Endothelial cell of umbilical vein (primary cell): Measurements from ENCODE around the gene JSRP1. TPM values are rescaled to one million over a fixed set of nuclear protein-coding genes. Genes with fewer than 3 reads are reported as not detected.

Experiments
- BruUV-seq: library from RNA; stranded (reverse); fragments of 400-500 nt; replicated peaks from 2 replicates; lab custom pipeline; 2021; lab: Mats Ljungman, UMichigan
- CTCF ChIA-PET: fragments of 300-600, 350-600 bp; sonication (Branson Sonifier 250); formaldehyde crosslinking; loops from one replicate; lab custom pipeline; 2021; ENCODE audit warnings: antibody characterized with exemption, inconsistent platforms; lab: Charles Lee
- POLR2A ChIA-PET: fragments of 300-600, 350-600 bp; sonication (Branson Sonifier 250); formaldehyde crosslinking; loops from one replicate; lab custom pipeline; 2021; ENCODE audit warnings: antibody characterized with exemption, inconsistent platforms; lab: Charles Lee
- DNase-seq: peaks from one replicate; pipeline ENCODE4 v3.0.0-alpha.2; 2011; ENCODE audit warnings: low read depth, low spot score
- FAIRE-seq: peaks from 2 replicates; lab custom pipeline; 2011; peaks lifted over from hg19 to GRCh38; lab: Jason Lieb, UNC
- H2AFZ ChIP-seq: 2 replicates; pipeline ENCODE4 v1.6.0; 2012; ENCODE audit warnings: low read depth, low read length, control low read depth, inconsistent platforms
- H3K27ac ChIP-seq: 2 replicates; pipeline ENCODE4 v1.5.1; 2011; ENCODE audit warnings: low read depth, mild to moderate bottlenecking, control low read depth, low read length, moderate library complexity; ENCODE audit not compliant: insufficient read depth
- H3K27me3 ChIP-seq, 2 experiments: 2 replicates each; pipeline versions ENCODE4 v1.6.0 to v1.6.1; 2011; ENCODE audit warnings: low read length in 2 of 2, mixed read lengths in 1 of 2; ENCODE audit not compliant: control insufficient read depth in 2 of 2, insufficient read depth in 2 of 2
- H3K36me3 ChIP-seq, 2 experiments: 2 replicates in 1 of 2; 3 replicates in 1 of 2; pipeline ENCODE4 v1.5.1; 2011; ENCODE audit warnings: low read length in 2 of 2, mild to moderate bottlenecking in 1 of 2, moderate library complexity in 1 of 2; ENCODE audit not compliant: control insufficient read depth in 2 of 2, insufficient read depth in 2 of 2; ENCODE audit errors: extremely low read depth in 1 of 2
- H3K4me1 ChIP-seq: 3 replicates; pipeline ENCODE4 v1.5.1; 2011; ENCODE audit warnings: mild to moderate bottlenecking, low read length; ENCODE audit not compliant: control insufficient read depth, insufficient read depth; ENCODE audit errors: extremely low read depth
- H3K4me2 ChIP-seq: 2 replicates; pipeline ENCODE4 v1.6.1; 2011; ENCODE audit warnings: low read length, control low read depth, mixed read lengths; ENCODE audit not compliant: insufficient read depth
- H3K4me3 ChIP-seq, 3 experiments: fragments of 200-600 bp in 1 of 3; sonication (generic), shearing (Covaris generic) in 1 of 3; replicated peaks in 1 of 3; 2 replicates each; pipeline ENCODE4 v1.5.1; 2011 to 2016; ENCODE audit warnings: control low read depth in 3 of 3, low read length in 3 of 3, mild to moderate bottlenecking in 2 of 3, inconsistent platforms in 1 of 3, low read depth in 1 of 3, moderate library complexity in 1 of 3; ENCODE audit not compliant: insufficient read depth in 1 of 3
- H3K79me2 ChIP-seq: 2 replicates; pipeline ENCODE4 v1.6.0; 2012; ENCODE audit warnings: low read length, inconsistent platforms; ENCODE audit not compliant: control insufficient read depth, insufficient read depth
- H3K9ac ChIP-seq: replicated peaks from 2 replicates; pipeline ENCODE3; 2011; ENCODE audit warnings: low read length, control low read depth; ENCODE audit not compliant: insufficient read depth; ENCODE audit errors: extremely low read depth
- H3K9me1 ChIP-seq: replicated peaks from 3 replicates; pipeline ENCODE4 v1.6.0; 2011; ENCODE audit warnings: mild to moderate bottlenecking, low read length; ENCODE audit not compliant: control insufficient read depth, insufficient read depth; ENCODE audit errors: extremely low read depth
- H3K9me3 ChIP-seq: replicated peaks from 2 replicates; pipeline ENCODE4 v1.5.1; 2012; ENCODE audit warnings: low read length, inconsistent platforms; ENCODE audit not compliant: control insufficient read depth, insufficient read depth
- H4K20me1 ChIP-seq: replicated peaks from 2 replicates; pipeline ENCODE3; 2011; ENCODE audit warnings: mild to moderate bottlenecking, low read length; ENCODE audit not compliant: control insufficient read depth, insufficient read depth; ENCODE audit errors: extremely low read depth
- FOS ChIP-seq: IDR thresholded peaks from 2 replicates; pipeline ENCODE4 v1.6.1; 2011; ENCODE audit warnings: mild to moderate bottlenecking, low read length, moderate library complexity, borderline replicate concordance; ENCODE audit not compliant: insufficient read depth
- GATA2 ChIP-seq: IDR thresholded peaks from 2 replicates; pipeline ENCODE4 v1.7.0; 2011; ENCODE audit warnings: low read depth, mild to moderate bottlenecking, moderate library complexity, mixed read lengths, low read length; ENCODE audit not compliant: insufficient read length, insufficient read depth
- MYC ChIP-seq: IDR thresholded peaks from one replicate; pipeline ENCODE4 v1.6.1; 2011; ENCODE audit warnings: mild to moderate bottlenecking, low read depth, low read length
- POLR2A ChIP-seq: IDR thresholded peaks from 2 replicates; pipeline ENCODE4 v1.6.1; 2012; ENCODE audit warnings: low read depth, mild to moderate bottlenecking, control low read depth, low read length
- POLR2AphosphoS5 ChIP-seq: IDR thresholded peaks from 2 replicates; pipeline ENCODE4 v1.6.1; 2012; ENCODE audit warnings: low read depth, mild to moderate bottlenecking, control low read depth, low read length, moderate library complexity; ENCODE audit not compliant: insufficient read depth
- dilution Hi-C: fragments of 300-500 bp; cut with MboI; formaldehyde crosslinking; loops from one replicate; pipeline ENCODE4 v1.15.0; 2019; ENCODE audit warnings: low sequenced_read_pairs; ENCODE audit not compliant: extremely low pct_ligation_motif_present
- intact Hi-C: fragments of 100-400 bp; cut with micrococcal nuclease; formaldehyde crosslinking; loops from one replicate; pipeline ENCODE4 v1.10.0; 2022
- polyA plus RNA-seq, 4 experiments: library from polyadenylated mRNA; depleted of rRNA in 3 of 4; stranded (reverse) in 3 of 4; unstranded in 1 of 4; fragments of >200 nt; gene quantifications; 2 replicates each; pipeline versions ENCODE4 v1.2.1 to v1.2.3, GENCODE V29; 2011 to 2012; ENCODE audit warnings: missing spikeins in 1 of 4
- total RNA-seq: library from RNA; stranded (reverse); gene quantifications from 2 replicates; pipeline ENCODE4 v1.2.3, GENCODE V29; 2021
- TF ChIP-seq, protein P1 (sequence below): IDR thresholded peaks from 2 replicates; pipeline ENCODE4 v1.6.1; 2011; ENCODE audit not compliant: insufficient read depth, insufficient read length

JSRP1 gene
- total and polyA plus RNA-seq, 2 donors (not counting 3 experiments of a cell fraction or from before 2014, with no cell fraction given): not detected

DNA sequence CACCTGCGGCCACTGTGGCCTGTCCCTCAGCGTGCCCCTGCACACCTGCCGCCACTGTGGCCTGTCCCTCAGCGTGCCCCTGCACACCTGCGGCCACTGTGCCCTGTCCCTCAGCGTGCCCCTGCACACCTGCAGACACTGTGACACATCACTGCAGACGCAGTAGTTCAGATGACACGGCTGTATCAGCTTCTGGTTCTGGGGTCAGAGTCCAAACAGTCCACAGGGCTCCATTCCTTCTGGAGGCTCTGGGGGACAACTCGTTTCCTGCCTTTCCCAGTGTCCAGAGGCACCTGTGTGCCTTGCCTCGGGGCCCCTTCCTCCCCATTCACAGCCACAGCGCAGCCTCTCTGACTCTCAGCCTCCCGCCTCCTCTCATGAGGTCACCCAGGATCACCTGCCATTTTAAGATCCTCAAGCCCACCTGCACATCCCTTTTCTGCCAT lies 14.1 kb downstream of the JSRP1 start:
- H3K9me1 ChIP-seq: no peaks in the 10 kb centered on the region
- peaks cover 23 to 42% of the 10 kb centered on the region in 2 experiments for H3K36me3 ChIP-seq
- BruUV-seq: no TSS peak
- H3K27me3 ChIP-seq: no peaks in the 10 kb centered on the region
- dilution Hi-C loops: no loop called here
- FAIRE-seq: no peak
- H3K79me2 ChIP-seq: peaks cover 66% of the 10 kb centered on the region
- H3K4me1 ChIP-seq: peaks cover 45% of the 10 kb centered on the region
- CTCF ChIA-PET: interaction anchor here (1.0 kb wide), 1 partner anchor 13 kb away, joined by 3 read pairs; no protein-coding TSS in a partner anchor
- no peak for DNase-seq
- no peak overlapping the region for H3K4me2 ChIP-seq
- H3K9ac ChIP-seq: no peak overlapping the region
- POLR2A ChIA-PET: no interaction called here
- intact Hi-C loops: no loop called here
- H3K4me3 ChIP-seq: no peak overlapping the region
- no peak for TF ChIP-seq POLR2A
- no peak for TF ChIP-seq FOS
- no peak for TF ChIP-seq GATA2
- TF ChIP-seq, protein P1, sequence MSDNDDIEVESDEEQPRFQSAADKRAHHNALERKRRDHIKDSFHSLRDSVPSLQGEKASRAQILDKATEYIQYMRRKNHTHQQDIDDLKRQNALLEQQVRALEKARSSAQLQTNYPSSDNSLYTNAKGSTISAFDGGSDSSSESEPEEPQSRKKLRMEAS: no peak
- no peaks in the 10 kb centered on the region for H4K20me1 ChIP-seq
- no peak overlapping the region for H2AFZ ChIP-seq
- no peak overlapping the region for H3K27ac ChIP-seq
- H3K9me3 ChIP-seq: no peaks in the 10 kb centered on the region

DNA sequence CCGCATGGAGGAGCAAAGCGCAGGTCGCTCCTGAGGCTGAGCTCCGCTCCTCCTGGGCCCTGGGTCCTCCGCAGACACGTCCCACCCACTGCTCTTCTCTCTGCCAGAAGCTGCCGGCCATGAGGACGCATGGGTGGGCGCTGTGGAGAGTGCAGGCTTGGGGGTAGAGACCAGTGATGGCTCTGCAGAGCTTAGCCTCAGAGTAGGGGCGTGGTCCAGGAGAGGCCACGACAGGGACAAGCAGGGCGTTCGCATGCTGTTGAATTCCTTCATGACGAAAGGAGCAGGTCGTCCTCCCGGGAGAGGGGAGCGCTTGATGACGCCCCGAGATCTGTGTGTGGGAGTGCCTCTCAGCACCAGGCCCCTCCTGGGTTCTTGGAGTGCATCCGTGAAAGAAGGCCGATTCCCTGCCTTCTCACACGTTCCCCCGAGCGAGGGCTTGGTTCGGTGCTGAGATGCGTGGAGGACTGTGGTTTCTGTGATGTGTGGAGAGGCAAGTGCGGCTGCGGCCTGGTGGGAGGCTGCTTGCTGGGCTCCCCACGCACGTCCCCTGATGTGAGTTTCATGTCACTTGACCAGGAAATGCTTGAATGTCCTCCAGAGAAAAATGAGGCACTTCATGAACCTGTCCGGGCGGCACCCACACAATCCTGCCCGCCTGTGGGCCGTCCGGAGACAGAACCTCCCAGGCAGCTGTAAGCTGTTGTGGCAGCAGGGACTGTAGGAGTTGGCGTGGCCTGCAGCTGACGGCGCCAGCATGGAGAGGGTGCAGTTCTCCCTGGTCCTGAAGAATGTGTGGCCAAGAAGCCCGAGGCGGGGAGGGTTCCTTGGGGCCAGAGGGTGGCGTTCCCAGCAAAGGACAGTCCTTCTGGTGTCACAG lies 15.1 kb downstream of the JSRP1 start:
- CTCF ChIA-PET: interaction anchor here (1.0 to 4.8 kb wide), 8 partner anchors 12 to 373 kb away, joined by 3 to 40 read pairs (median 13); no protein-coding TSS in a partner anchor
- H3K4me3 ChIP-seq: peak overlapping the region in 2 of 3 experiments; percentile 56 to 57

More for the DNA sequence above, 15.1 kb downstream of the JSRP1 start:
- Histone ChIP-seq H3K36me3 (peaks cover 15 to 32% of the 10 kb centered on the region in 2 experiments), H3K4me2 (peak overlapping the region; percentile 93), H3K9ac (peak overlapping the region; percentile 81), H3K9me1 (no peaks in the 10 kb centered on the region), H3K27me3 (no peaks in the 10 kb centered on the region), H3K4me1 (peaks cover 41% of the 10 kb centered on the region), H3K79me2 (peaks cover 68% of the 10 kb centered on the region), H3K9me3 (no peaks in the 10 kb centered on the region), H3K27ac (peak overlapping the region; percentile 79), H4K20me1 (no peaks in the 10 kb centered on the region), H2AFZ (no peak overlapping the region)
- no peak for TF ChIP-seq MYC
- TF ChIP-seq POLR2AphosphoS5: peak; percentile 30
- POLR2A ChIA-PET: no interaction called here
- no TSS peak for BruUV-seq
- DNase-seq (no peak), FAIRE-seq (peak; percentile 38)
- intact Hi-C loops (no loop called here), dilution Hi-C loops (no loop called here)
